Posterior vena cava (tissue), 2 donors: ENCODE measurements around the gene ZNF354B. TPM values are rescaled to one million over a fixed set of nuclear protein-coding genes. Genes with fewer than 3 reads are reported as not detected.
"Not testable (repeated sequence)": the region's sequence is repeated elsewhere in the genome, so short reads cannot be mapped to it uniquely, and the experiment has no call there.

Experiments
- DNase-seq: peaks from one replicate; pipeline ENCODE4 v3.0.0-alpha.2; 2020; ENCODE audit warnings: low spot score
- intact Hi-C, 2 donors: fragments of 100-400 bp; cut with DNase I; formaldehyde crosslinking; loops; one replicate each; pipeline versions ENCODE4 v1.14.1 to v1.14.2; 2022 to 2023
- long read RNA-seq, 2 donors: library from polyadenylated mRNA; unstranded; transcript quantifications; one replicate each; pipeline ENCODE4 v2.0.0, GENCODE V29; 2020 to 2021
- total RNA-seq, 2 donors: library from RNA; stranded (reverse); fragmentation: NEBNext Ultra II Directional; extraction: Animal tissue kit (Norgen Biotek cat#: 25700); gene quantifications; one replicate each; pipeline ENCODE4 v1.2.1, GENCODE V29; 2021
- donor health status: DM: yes; HTN: yes; CAD: no.
- donor health status: DM: yes; HTN: yes; CAD: no.

The ZNF354B gene
- total RNA-seq, result 10 to 100 TPM; 13.4 to 15.2 TPM
- long read RNA-seq, donor 1, partial matches to known transcripts, result 1 of 2 reads
- long read RNA-seq, donor 1, other reads (novel, unspliced or antisense), result 1 of 2 reads
- long read RNA-seq, donor 2, partial matches to known transcripts, result 0 of 2 reads
- long read RNA-seq, donor 2, other reads (novel, unspliced or antisense), result 1 of 2 reads

GRCh38 chr5:178859625-178860521 lies at the start of gene ZNF354B:
ZNF354B (plus strand) TSS chr5:178859953; CDS start chr5:178861048, 1,095 bp downstream.
- DNase-seq, result peak; percentile 96
- intact Hi-C loops, result no loop called here

- intact Hi-C loops, result no loop called here
- DNase-seq, result no peak
Observed at GRCh38 chr5:178817506-178817905, 42.2 kb upstream of the ZNF354B start.

- no peak for DNase-seq
- intact Hi-C loops, result no loop called here
Observed at GRCh38 chr5:178818094-178818493, 41.7 kb upstream of the ZNF354B start.

GRCh38 chr5:178820001-178820400 lies 39.8 kb upstream of the ZNF354B start:
- intact Hi-C loops, result no loop called here
- no peak for DNase-seq

DNA sequence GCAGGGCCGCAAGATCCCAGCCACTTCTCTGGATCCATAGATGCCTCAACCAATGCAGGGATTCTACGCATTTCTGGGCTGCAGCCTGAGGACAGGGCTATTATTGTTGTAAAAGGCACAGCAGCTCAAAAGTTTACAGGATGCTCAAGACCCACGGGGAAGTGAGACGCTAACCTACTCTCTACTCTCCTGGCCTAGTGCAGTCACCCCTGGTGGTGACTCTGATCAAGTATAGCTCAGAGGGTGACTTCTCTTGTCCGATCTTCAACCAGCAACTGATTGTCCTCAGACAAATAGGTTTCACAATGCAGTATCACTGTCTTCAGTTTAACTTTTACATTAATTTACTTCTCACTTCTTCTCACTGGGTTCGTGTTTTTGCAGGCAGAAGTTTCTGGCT lies 34.3 kb upstream of the ZNF354B start:
- intact Hi-C loops, result no loop called here
- no peak for DNase-seq

DNA sequence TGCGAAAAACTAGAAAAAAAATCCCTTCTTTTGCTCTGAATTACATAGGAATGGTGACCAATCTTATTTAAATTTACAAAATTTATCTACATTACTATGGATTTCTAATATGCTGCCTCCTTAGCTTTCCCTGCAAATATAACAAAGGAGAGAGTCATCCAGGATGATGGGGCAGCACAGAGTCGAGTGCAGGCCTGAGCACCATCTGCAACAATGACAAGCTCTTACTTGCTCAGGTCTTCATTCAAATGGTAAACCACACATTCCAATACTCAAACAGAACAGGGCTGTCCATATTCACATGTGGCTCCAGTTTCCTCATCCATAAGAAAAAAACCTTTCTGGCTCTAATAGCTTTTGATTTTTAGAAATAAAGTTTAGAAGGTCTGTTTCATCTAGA lies 33.5 kb upstream of the ZNF354B start:
- DNase-seq, result no peak
- intact Hi-C loops, result no loop called here

- DNase-seq, result no peak
- intact Hi-C loops, result no loop called here
Observed at GRCh38 chr5:178827636-178828035, 32.1 kb upstream of the ZNF354B start.

DNA sequence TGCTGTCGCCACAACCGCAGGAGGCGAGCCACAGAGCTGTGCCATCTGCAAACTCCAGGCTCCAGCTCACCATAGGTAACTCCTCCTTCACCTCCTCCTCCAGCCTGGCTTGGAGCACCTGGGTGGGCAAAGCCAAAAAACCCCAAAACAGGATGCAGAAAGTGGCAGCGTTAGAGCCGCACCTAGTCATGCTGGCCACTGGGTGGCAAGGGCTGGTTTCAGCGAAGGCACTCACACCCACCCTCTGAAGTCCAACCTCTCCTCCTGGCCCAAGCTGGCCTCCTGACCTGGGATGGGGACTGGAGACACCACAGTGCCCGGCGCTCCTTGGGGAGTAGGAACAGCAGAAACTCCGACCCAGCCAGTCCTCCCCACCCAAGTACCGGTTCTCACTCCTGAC lies 28.7 kb upstream of the ZNF354B start:
- intact Hi-C loops, result no loop called here
- no peak for DNase-seq

GRCh38 chr5:178832618-178833201 lies 27.0 kb upstream of the ZNF354B start:
- no peak for DNase-seq
- intact Hi-C loops, result no loop called here

- no peak for DNase-seq
- intact Hi-C loops, result no loop called here
Observed at GRCh38 chr5:178836628-178837027, 23.1 kb upstream of the ZNF354B start.

DNA sequence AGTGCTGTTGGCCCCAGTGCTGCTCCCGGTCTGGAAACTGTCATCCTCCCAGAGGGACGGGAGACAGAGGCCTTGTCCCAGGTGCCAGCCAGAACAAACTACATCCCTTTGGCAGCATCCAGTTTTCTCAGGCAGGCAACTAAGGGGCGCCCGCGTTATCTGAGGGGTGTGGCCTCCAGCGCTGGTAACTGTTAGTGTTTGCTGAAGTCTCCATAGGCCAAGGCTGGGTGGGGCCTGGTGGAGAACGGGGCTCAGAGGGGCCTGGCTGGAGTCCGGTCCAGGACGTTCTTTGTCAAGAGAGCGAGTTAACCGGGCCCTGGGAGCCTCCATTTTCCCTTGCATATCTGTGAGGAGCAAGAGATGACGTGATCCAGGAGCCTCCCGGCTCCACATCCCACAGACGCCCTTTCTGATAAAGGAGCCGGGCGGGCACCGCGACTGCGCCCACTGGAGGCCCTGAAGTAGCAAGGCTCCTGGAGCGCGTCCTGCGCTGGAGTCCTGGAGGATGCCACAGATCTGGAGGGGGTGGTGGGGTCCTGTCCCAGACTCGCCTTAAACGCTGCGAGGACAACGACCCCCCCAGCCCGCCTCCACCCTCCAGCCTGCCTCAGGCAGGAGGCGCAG lies 20.9 kb upstream of the ZNF354B start:
- intact Hi-C loops, DNase-seq: not testable (repeated sequence)

GRCh38 chr5:178839319-178839704 lies 20.4 kb upstream of the ZNF354B start:
- intact Hi-C loops, result no loop called here
- peak; percentile 87 for DNase-seq

DNA sequence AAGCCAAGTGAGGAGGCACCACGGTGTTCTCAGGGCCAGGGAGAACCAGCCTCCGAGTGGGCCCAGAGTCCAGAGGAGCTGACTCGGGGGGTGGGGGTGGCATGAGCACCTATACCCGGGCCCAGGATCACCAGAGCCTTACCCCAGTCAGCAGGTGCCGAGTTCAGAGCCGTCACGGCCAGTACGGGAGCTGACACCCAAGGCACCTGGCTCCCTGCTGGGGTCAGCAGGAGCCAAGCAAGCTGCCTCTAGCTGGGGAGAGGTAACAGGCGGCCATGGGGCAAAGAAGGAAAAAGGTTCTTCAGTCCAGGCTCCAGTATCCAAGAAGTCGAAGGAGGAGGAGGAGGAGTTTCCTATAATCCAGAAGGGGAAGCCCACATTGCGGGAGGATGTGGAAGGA lies 19.4 kb upstream of the ZNF354B start:
- intact Hi-C loops, result loop anchor here (5.0 to 10.0 kb wide), 2 partner anchors 106 to 518 kb away; partner anchors contain the start of gene ZNF354A (in 1 of the 2)
- not testable (repeated sequence) for DNase-seq

DNA sequence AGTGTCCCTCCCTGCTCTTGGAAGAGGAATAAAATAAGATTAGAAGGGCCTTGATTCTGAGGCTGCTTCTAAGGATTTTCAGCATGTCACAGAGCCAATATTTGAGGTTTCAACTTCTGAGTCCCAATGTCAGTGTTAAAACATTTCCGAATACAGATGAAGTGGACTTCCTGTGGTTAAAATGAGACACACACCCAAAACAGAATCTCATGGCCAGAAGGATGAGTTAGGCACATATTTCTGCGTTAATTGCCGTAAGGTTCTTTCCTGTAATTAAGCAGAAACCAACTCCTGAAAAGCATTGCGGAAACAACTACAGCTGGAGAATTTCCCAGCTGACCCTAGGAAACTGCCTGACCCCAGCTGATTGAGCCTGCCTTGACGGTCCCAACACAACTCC lies 10.4 kb upstream of the ZNF354B start:
- no peak for DNase-seq
- intact Hi-C loops, result loop anchor here in 1 of 2 donors (10.0 kb wide), 1 partner anchor 115 kb away; the partner anchor contains the start of gene ZNF354A

GRCh38 chr5:178851951-178852350 lies 7.8 kb upstream of the ZNF354B start:
- intact Hi-C loops, result no loop called here

DNA sequence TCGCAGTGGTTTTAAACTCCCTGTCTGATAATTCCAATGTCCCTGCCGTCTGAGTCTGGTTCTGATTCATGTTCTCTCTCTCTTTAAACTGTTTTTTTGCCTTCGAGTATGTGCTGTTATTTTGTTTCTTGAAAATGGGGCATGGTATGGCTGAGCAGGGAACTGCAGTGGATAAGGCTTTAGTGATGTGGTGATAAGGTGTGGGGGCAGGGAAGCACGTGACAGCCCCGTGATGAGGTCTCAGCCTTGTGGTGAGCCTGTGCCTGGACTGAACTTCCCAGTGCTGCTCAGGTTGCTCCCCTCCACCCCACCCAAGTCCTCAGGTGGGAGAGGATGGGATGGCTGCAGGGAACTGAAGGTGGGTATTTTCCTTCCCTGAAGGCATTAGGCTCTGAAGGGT lies 5.5 kb upstream of the ZNF354B start:
- no peak for DNase-seq
- intact Hi-C loops, result no loop called here

More at GRCh38 chr5:178851951-178852350, 7.8 kb upstream of the ZNF354B start:
- DNase-seq, result no peak

GRCh38 chr5:178860615-178861014 lies 862 bp downstream of the ZNF354B start:
- intact Hi-C loops, DNase-seq: not testable (repeated sequence)

GRCh38 chr5:178861627-178862026 lies 1.9 kb downstream of the ZNF354B start:
- DNase-seq, result no peak
- intact Hi-C loops, result no loop called here

DNA sequence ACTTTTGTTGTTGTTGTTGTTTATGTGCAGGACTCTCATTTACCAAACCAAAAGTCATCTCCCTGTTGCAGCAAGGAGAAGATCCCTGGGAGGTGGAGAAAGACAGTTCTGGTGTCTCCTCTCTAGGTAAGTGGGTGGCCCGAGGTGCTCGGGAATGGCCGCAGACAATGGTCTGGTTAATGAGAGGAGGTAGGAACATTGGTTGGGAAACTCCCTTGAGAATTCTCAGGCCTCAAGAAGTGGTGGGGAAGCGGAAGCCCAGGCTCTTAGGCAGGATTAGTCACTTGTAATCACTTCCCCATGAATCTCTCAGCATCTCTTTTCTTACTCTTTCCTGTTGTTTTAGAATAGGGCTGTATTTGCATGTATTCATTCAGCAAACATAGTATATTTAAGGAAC lies 7.2 kb downstream of the ZNF354B start:
- no peak for DNase-seq

GRCh38 chr5:178869577-178869976 lies 9.8 kb downstream of the ZNF354B start:
- no peak for DNase-seq
- intact Hi-C loops, result no loop called here

More for the DNA sequence above, 7.2 kb downstream of the ZNF354B start:
- intact Hi-C loops, result no loop called here
